GM18861 (cell line): ENCODE measurements around the gene KDF1.
"Not testable (repeated sequence)": the region's sequence is repeated elsewhere in the genome, so short reads cannot be mapped to it uniquely, and the experiment has no call there.

Experiments
- ATAC-seq: cut with Tn5 transposase; IDR thresholded peaks from one replicate; pipeline ENCODE4 v1.9.1; 2021; ENCODE audit not compliant: unreplicated experiment

The KDF1 gene

GRCh38 chr1:26959270-26959669, 998 bp downstream of the KDF1 start:
- no peak for ATAC-seq

- ATAC-seq = no peak
Observed at GRCh38 chr1:26957306-26957705, 3.0 kb downstream of the KDF1 start.

- ATAC-seq = no peak
Observed at GRCh38 chr1:26956321-26956720, 3.9 kb downstream of the KDF1 start.

- ATAC-seq = no peak
Observed at GRCh38 chr1:26953374-26953773, 6.9 kb downstream of the KDF1 start.

GRCh38 chr1:26951821-26952497, 8.3 kb downstream of the KDF1 start:
- no peak for ATAC-seq

GRCh38 chr1:26951216-26951615, 9.1 kb downstream of the KDF1 start:
- ATAC-seq = no peak

GRCh38 chr1:26950602-26951001, 9.7 kb downstream of the KDF1 start:
- no peak for ATAC-seq

- ATAC-seq = no peak
Observed at GRCh38 chr1:26949926-26950319, 10.3 kb downstream of the KDF1 start.

GRCh38 chr1:26949266-26949925, 10.9 kb downstream of the KDF1 start:
- no peak for ATAC-seq

GRCh38 chr1:26948725-26949057, 11.6 kb downstream of the KDF1 start:
- not testable (repeated sequence) for ATAC-seq

- ATAC-seq = no peak
Observed at GRCh38 chr1:26946270-26946669, 14.0 kb downstream of the KDF1 start.

GRCh38 chr1:26945728-26946127, 14.5 kb downstream of the KDF1 start:
- ATAC-seq = no peak

GRCh38 chr1:26945138-26945537, 15.1 kb downstream of the KDF1 start:
- ATAC-seq = no peak

GRCh38 chr1:26942656-26943055, 17.6 kb downstream of the KDF1 start:
- no peak for ATAC-seq

- ATAC-seq = no peak
Observed at GRCh38 chr1:26941311-26941710, 19.0 kb downstream of the KDF1 start.

GRCh38 chr1:26938659-26939025, 21.6 kb downstream of the KDF1 start:
- no peak for ATAC-seq

GRCh38 chr1:26938004-26938658, 22.1 kb downstream of the KDF1 start:
- ATAC-seq = no peak

GRCh38 chr1:26936823-26937222, 23.4 kb downstream of the KDF1 start:
- ATAC-seq = no peak

GRCh38 chr1:26932531-26932930, 27.7 kb downstream of the KDF1 start:
- peak; percentile 57 for ATAC-seq

- ATAC-seq = no peak
Observed at GRCh38 chr1:26923711-26924110, 36.6 kb downstream of the KDF1 start.

- no peak for ATAC-seq
Observed at GRCh38 chr1:26922901-26923300, 37.4 kb downstream of the KDF1 start.

GRCh38 chr1:26922431-26922729, 37.9 kb downstream of the KDF1 start:
- no peak for ATAC-seq
